NCI-H2029 treated with DMSO at 0.1 percent for 48 hours (cell line): ENCODE data around the gene MRGPRF.

ENCODE experiments used
- DNase-seq: peaks from one replicate; lab custom pipeline; 2025; lab: John Stamatoyannopoulos, UW

MRGPRF gene

GRCh38 chr11:68963779-68964178 lies 49.3 kb downstream of the MRGPRF start:
- no peak for DNase-seq

GRCh38 chr11:68962527-68963250 lies 50.4 kb downstream of the MRGPRF start:
- DNase-seq: no peak

GRCh38 chr11:68961245-68961644 lies 51.8 kb downstream of the MRGPRF start:
- no peak for DNase-seq

- DNase-seq: no peak
Observed at GRCh38 chr11:68960294-68961071, 52.6 kb downstream of the MRGPRF start.

DNA sequence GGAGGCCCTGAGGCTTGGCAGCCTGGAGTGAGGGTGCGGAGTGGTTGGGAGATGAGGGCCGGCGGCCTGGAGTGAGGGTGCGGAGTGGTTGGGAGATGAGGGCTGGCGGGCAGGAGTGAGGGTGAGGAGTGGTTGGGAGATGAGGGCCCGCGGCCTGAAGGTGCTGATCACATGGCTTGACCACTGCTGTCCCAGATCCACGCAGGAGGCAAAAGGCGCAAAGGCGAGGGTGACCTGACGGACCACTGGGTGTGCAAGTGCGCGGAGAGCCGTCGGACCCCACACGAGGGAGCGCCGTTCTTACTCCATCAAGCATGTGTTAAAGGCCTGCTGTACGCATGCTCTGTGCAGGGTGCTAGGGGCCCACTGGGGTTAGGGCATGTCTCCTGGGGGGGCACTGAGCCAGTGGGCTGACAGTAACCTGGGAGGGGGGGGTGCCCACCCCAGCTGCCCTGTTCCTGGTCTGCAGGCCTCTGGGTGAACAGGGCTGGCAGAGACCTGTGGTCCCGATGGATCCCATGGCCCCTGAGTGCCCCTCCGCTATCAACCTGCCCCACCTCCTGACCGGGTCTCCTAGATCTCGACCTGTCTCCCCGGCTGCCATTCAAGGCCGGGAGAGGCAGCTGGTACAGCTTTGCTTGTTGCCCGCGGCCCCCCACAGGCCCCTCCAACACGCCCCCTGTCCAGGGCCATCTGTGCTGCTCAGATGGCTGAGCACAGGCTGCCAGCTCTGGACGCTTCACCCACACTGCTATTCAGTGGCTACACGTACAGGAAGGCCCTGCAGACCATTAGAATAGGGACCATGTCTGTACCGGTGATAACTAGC lies 53.4 kb downstream of the MRGPRF start:
- DNase-seq: no peak

- no peak for DNase-seq
Observed at GRCh38 chr11:68958211-68958610, 54.8 kb downstream of the MRGPRF start.

DNA sequence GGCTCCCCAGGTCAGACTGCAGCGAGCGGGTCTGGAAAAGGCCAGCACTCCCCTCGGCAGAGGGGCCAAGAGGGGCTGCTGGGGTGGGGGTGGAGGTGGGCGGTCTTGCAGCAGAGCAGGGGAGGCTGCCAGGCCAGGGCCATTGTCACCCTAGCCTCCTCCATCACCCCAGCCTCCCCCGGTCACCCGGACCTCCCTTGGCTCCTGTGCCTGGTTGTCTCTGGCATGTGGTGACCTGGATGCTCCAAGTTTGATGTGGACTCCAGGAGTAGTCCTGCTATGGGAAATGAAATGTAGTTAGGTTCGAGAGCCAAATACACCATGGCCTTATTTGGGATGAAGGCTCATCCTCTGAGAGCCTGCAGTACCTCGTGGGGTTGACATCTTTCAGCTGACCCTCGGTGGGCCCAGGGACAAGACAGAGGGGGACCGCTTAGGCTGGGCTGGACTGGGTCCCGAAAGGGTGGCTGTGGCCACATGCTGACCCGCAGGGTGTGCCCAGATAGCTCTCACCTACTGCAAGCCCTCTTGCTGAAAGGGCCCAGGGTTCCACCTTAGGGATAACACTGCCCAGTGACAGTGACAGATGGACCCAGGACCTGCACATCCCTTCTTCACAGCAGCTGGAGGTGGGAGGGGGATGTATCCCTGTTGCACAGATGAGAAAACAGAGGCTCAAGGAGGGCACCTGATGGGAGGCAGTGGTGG lies 56.3 kb downstream of the MRGPRF start:
- no peak for DNase-seq

DNA sequence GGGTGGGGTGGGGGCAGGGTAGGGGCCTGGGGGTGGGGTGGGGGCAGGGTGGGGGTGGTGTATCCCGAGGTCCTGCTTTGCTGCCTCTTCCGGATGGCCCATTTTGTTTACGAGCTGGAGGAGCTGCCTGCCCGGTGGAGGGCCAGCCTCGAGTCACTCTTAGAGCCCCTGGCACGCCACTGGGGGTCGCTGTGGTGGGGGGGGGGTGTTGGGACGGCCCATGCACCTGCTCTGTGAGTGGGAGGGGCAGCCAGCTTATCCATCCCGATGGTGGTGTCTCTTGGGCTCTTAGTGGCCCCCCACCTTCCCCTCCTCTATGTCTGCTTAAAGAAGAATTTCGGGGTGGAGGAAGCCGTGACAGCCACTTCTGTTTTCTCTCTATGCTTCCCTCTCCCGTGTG lies 56.9 kb downstream of the MRGPRF start:
- no peak for DNase-seq

DNA sequence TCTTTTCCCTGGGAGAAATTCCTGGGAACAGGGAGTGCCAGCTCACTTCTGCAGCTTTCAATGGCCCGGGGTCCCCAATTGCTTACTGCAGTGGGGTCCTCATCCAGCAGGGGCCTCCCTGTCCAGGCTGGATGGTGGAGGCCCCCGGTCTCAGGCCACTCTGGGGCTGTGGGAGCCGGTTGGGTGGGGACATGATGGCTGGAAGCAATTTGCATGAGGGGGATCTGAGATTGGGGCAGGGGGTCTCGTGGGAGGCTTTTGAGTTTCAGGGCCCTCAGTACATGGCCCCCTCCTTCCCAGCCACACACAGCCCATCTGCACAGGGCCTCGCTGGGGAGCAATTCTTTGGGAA lies 57.5 kb downstream of the MRGPRF start:
- no peak for DNase-seq

DNA sequence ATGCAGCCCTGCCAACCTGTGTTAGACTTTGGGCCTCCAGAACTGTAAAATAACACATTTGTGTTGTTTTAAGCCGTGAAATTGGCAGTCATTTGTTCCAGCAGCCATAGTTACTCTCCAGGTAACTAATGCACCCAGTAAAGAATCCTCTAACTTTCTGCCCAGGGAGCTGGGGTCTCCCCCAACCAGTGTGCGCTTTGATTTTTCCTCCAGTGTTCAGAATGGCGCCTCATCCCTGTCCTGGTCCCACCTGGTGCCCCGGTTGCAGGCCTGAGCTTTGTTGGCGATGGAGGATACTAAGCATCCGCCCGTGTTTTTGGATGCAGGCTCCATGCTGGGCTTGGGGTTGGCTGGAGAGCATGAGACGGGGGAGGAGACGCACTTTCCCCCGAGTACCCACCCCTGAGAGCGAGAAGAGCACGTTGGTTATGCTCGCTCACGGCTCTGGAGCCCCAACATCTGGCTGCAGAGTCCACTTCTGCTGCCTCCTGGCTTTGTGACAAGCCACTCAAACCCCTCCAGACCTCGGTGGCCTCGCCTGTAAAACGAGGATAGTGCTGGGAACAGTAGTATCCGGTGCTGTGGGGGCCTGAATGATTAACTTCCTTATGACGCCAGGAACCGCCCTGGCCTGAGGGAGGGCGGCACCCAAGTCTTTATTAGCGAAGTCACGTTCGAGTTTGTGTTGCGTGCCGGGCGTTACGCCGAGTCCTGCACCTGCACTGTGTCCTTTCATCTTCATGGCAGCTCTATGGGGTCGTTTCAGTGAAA lies 58.0 kb downstream of the MRGPRF start:
- DNase-seq: no peak
